Transverse colon (tissue), 3 donors: ENCODE data around the gene ALK.

Experiments
- CTCF ChIP-seq, 5 experiments: fragments of 200-600 bp in 3 of 5; fragments of 450-650 bp in 2 of 5; sonication (generic) in 3 of 5; IDR thresholded peaks; 1 replicate in 2 of 5; 2 replicates in 3 of 5; pipeline ENCODE4 v1.5.1; 2016 to 2017; ENCODE audit warnings: antibody characterized with exemption in 5 of 5, inconsistent platforms in 3 of 5, mild to moderate bottlenecking in 2 of 5, moderate library complexity in 1 of 5
- POLR2A ChIP-seq: fragments of 450-650 bp; IDR thresholded peaks from one replicate; pipeline ENCODE4 v1.6.1; 2016; ENCODE audit warnings: antibody characterized with exemption, mild to moderate bottlenecking, moderate library complexity

- no peak for TF ChIP-seq POLR2A
- no peak for TF ChIP-seq CTCF (IDR thresholded peaks at IDR 0.05)
Observed at GRCh38 chr2:29400930-29401653, 520.3 kb downstream of the ALK start.
